Measurements from ENCODE around the gene PIM2.

The PIM2 gene

DNA sequence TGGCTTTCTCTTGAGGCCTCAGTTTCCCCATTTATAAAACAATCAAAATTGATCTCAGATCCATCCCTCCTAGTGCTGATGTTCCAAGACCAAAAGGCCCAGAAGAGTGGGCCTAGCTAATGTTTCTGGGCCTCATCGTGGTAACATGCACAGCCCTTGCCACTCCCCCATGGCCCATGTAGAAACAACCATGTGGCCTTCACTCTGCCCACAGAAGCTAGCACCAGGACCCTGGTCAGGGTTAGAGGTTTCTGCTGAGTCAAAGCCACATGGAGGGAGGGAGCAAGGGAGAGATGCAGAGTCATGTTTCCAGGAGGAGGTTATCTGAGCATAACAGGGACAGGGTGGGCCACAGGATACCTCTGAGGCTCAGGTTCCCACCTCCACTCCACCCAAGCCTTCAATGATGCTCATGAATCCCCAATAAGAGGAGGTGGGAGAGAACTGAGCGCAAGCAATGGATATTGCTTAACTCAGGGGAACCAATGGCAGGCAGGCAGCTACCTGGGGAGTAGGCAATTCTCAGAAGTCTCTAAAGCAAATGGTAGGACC is 21.7 kb upstream of the PIM2 start:
- peak overlapping the region; percentile 83 for H3K4me3 Mint-ChIP-seq
- H3K4me1 Mint-ChIP-seq (ENCODE audit: low read depth) = peaks cover 88% of the 10 kb centered on the region
- H3K9me3 Mint-ChIP-seq = no peaks in the 10 kb centered on the region
- H3K27ac Mint-ChIP-seq = peak overlapping the region; percentile 97
- H3K36me3 Mint-ChIP-seq (ENCODE audit: low read depth) = peaks cover 36% of the 10 kb centered on the region
- H3K27me3 Mint-ChIP-seq = no peaks in the 10 kb centered on the region

GRCh38 chrX:48939524-48940228 is 20.9 kb upstream of the PIM2 start:
- no peaks in the 10 kb centered on the region for H3K27me3 Mint-ChIP-seq
- no peaks in the 10 kb centered on the region for H3K9me3 Mint-ChIP-seq
- H3K4me1 Mint-ChIP-seq (ENCODE audit: low read depth) = peaks cover 96% of the 10 kb centered on the region
- peaks cover 44% of the 10 kb centered on the region for H3K36me3 Mint-ChIP-seq (ENCODE audit: low read depth)
- peak overlapping the region; percentile 97 for H3K27ac Mint-ChIP-seq
- H3K4me3 Mint-ChIP-seq = peak overlapping the region; percentile 83

DNA sequence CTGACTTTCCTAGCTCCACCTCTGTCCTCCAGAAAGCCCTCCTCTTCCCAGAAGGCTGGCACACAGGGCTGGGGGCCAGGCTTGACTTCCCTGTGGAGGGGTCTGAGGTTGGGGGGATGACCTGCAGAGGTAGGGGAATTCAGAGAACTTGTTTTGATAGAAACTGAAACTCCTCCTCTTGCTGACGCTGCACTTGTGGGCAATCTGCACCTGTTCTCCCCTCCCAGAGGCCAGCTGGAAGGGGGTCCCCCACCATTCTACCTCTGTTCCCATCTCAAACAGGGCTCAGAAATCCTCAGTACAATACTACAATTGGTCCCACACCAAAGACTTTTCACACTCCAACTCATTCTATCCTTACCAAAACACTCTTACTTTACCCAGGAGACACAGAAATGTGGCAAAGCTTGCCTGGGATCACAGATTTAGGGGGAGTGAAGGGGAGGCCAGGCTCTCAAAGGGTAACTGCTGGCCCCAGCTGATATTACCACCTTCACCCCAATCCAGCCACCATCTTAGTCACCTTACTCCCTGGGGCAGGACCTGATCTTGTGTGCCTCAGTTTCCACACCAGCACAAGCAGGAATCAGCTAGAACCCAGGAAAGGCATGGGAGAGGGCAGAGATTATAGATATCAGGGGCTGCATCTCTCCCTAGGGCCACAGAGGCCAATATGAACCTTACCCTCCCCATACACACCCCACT is 20.0 kb upstream of the PIM2 start:
- Mint-ChIP-seq H3K4me3 (peak overlapping the region; percentile 83), H3K9me3 (no peaks in the 10 kb centered on the region), H3K36me3 (ENCODE audit: low read depth) (peaks cover 52% of the 10 kb centered on the region), H3K27me3 (no peaks in the 10 kb centered on the region), H3K4me1 (ENCODE audit: low read depth) (peaks cover 98% of the 10 kb centered on the region), H3K27ac (peak overlapping the region; percentile 97)

DNA sequence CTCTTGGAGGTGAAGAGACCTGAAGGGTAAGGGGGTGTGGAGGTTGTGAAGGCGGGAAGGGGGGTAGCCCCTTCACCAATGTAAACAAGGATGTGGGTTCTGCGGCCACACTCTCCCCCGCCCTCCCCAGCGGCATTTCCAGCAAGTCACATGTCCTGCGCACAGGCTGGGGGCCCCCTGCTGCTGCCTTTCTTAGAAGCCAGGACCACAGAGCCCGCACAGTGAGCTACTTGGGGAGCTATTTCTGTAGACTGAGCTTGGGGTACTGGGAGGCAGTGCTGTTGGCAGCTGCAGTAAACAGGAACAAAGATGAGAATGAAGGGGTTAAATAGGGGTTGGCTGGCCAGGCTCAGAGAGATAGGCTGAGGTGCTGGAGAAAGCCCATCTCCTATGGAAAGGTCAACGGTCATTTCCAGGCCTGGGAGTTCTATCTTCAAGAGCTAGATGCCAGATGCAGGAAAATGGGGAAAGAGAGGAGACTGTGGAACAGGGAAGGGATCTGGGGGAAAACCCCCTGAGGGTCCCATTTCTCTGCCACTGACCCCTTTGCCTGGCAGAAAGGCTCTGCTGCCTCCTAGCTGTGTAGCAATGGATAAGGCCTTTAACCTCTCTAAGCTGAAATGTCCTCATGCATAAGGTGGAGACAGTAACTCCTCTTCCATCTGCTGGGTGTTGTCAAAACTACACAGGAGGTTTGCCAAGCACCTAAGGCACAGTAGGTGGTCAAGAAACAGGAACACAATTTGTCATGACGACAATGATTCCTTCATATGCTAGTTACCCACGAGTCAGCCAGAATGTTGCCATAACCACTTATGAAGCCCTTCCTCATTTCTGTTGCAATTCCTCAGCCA is 18.5 kb upstream of the PIM2 start:
- Mint-ChIP-seq H3K27me3 (no peaks in the 10 kb centered on the region), H3K4me3 (peak overlapping the region; percentile 83), H3K27ac (peak overlapping the region; percentile 97), H3K9me3 (no peaks in the 10 kb centered on the region), H3K4me1 (ENCODE audit: low read depth) (peaks cover 90% of the 10 kb centered on the region), H3K36me3 (ENCODE audit: low read depth) (peaks cover 50% of the 10 kb centered on the region)

- Mint-ChIP-seq H3K27ac (peak overlapping the region; percentile 97), H3K36me3 (ENCODE audit: low read depth) (peaks cover 43% of the 10 kb centered on the region), H3K4me1 (ENCODE audit: low read depth) (peaks cover 83% of the 10 kb centered on the region)
Measured at GRCh38 chrX:48936429-48937053, 17.7 kb upstream of the PIM2 start.

DNA sequence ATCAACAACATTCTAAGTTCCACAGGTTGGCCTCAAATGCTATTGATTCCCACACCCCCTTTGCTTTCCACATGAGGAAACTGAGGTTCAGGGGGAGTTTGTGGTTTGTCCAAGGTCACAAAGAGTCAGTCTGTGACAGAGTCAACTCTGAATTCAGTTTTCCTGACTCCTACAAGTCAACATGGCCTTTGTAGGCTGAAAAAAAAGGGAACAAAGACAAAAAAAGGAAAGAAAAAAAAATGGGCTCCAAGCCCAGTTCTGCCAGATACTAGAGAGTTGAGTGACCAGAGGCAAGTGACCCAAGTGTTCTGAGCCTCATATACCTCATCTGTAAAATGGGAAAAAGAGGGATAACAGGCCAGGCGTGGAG is 16.5 kb upstream of the PIM2 start:
- Mint-ChIP-seq H3K4me1 (ENCODE audit: low read depth) (peaks cover 72% of the 10 kb centered on the region), H3K27me3 (no peaks in the 10 kb centered on the region), H3K9me3 (no peaks in the 10 kb centered on the region), H3K4me3 (peak overlapping the region; percentile 73), H3K36me3 (ENCODE audit: low read depth) (peaks cover 43% of the 10 kb centered on the region), H3K27ac (peak overlapping the region; percentile 97)

More at GRCh38 chrX:48936429-48937053, 17.7 kb upstream of the PIM2 start:
- H3K9me3 Mint-ChIP-seq = no peaks in the 10 kb centered on the region
- H3K27me3 Mint-ChIP-seq = no peaks in the 10 kb centered on the region
- H3K4me3 Mint-ChIP-seq = peak overlapping the region; percentile 83

DNA sequence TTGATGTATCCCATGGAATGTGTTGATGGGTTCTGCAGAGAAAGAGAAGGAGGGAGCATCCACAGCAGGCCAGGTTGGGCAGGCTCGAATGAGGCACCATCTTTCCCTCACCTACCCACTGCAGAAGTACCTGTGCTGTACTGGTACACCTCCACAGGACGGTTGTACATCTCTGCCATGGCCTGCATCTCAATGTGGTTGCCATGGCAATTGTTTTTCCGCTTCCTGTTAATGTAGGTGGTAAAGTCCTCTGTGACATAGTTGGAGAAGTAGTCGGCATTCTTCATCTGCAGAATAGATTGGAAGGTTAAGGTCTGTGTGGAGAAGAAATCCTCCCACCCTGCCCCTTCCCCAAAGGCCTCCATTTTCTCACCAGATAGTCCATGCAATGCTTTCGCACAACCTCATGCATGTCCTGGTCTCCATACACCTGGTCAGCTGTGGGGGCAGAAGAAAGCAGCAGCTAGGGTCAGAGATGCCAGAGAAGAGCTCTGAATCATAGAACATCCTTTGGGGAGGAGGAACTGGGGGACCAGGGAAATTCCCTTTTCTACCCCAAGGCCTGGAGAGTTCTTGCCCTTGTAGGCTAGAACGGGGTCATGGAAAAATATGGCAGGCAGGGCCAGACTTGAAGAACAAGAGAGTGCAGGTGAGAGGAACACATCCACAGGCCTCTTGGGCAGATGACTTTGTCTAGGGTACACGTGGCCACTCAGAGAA is 15.9 kb upstream of the PIM2 start:
- peaks cover 42% of the 10 kb centered on the region for H3K36me3 Mint-ChIP-seq (ENCODE audit: low read depth)
- no peaks in the 10 kb centered on the region for H3K27me3 Mint-ChIP-seq
- peak overlapping the region; percentile 73 for H3K4me3 Mint-ChIP-seq
- H3K4me1 Mint-ChIP-seq (ENCODE audit: low read depth) = peaks cover 67% of the 10 kb centered on the region
- H3K9me3 Mint-ChIP-seq = no peaks in the 10 kb centered on the region
- peak overlapping the region; percentile 97 for H3K27ac Mint-ChIP-seq

- Mint-ChIP-seq H3K4me1 (ENCODE audit: low read depth) (peaks cover 57% of the 10 kb centered on the region), H3K27me3 (no peaks in the 10 kb centered on the region), H3K4me3 (peak overlapping the region; percentile 48), H3K36me3 (ENCODE audit: low read depth) (peaks cover 42% of the 10 kb centered on the region), H3K27ac (peak overlapping the region; percentile 97), H3K9me3 (no peaks in the 10 kb centered on the region)
Measured at GRCh38 chrX:48933757-48934156, 14.9 kb upstream of the PIM2 start.

DNA sequence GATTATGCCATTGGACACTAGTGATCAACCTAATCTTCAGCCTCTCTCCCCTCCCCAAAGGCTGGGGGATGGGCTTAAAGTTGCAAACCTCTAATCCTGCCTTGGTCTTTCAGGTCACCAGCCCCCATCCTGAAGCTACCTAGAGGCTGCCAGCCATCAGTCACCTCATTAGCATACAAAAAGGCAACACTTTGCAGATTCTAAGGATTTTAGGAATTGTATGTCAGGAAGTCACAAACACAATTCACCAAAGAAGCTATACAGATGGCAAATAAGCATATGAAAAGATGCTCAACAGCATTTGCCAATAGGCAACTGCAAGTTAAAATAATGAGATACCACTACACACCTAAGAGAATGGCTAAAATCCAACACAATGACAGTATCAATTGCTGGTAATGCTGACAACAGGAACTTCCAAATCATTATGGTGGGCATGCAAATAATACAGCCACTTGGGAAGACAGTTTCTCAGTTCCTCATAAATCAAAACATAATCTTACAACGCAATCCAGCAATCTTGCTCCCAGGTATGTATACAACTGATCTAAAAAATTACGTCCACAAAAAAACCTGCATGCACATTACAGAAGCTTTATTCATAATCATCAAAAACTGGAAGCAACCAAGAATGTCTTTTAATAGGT is 9.0 kb upstream of the PIM2 start:
- peaks cover 36% of the 10 kb centered on the region for H3K36me3 Mint-ChIP-seq (ENCODE audit: low read depth)
- H3K9me3 Mint-ChIP-seq = no peaks in the 10 kb centered on the region
- peaks cover 30% of the 10 kb centered on the region for H3K4me1 Mint-ChIP-seq (ENCODE audit: low read depth)
- H3K27me3 Mint-ChIP-seq = no peaks in the 10 kb centered on the region
- no peak overlapping the region for H3K27ac Mint-ChIP-seq
- H3K4me3 Mint-ChIP-seq = no peak overlapping the region

- H3K4me1 Mint-ChIP-seq (ENCODE audit: low read depth) = peaks cover 33% of the 10 kb centered on the region
- no peaks in the 10 kb centered on the region for H3K27me3 Mint-ChIP-seq
- H3K36me3 Mint-ChIP-seq (ENCODE audit: low read depth) = peaks cover 36% of the 10 kb centered on the region
- no peak overlapping the region for H3K4me3 Mint-ChIP-seq
- no peak overlapping the region for H3K27ac Mint-ChIP-seq
- no peaks in the 10 kb centered on the region for H3K9me3 Mint-ChIP-seq
Measured at GRCh38 chrX:48927123-48927522, 8.3 kb upstream of the PIM2 start.

GRCh38 chrX:48924270-48924669 is 5.4 kb upstream of the PIM2 start:
- Mint-ChIP-seq H3K36me3 (ENCODE audit: low read depth) (peaks cover 33% of the 10 kb centered on the region), H3K9me3 (no peaks in the 10 kb centered on the region), H3K27ac (peak overlapping the region; percentile 63), H3K4me1 (ENCODE audit: low read depth) (peaks cover 61% of the 10 kb centered on the region), H3K27me3 (no peaks in the 10 kb centered on the region), H3K4me3 (peak overlapping the region; percentile 4)

DNA sequence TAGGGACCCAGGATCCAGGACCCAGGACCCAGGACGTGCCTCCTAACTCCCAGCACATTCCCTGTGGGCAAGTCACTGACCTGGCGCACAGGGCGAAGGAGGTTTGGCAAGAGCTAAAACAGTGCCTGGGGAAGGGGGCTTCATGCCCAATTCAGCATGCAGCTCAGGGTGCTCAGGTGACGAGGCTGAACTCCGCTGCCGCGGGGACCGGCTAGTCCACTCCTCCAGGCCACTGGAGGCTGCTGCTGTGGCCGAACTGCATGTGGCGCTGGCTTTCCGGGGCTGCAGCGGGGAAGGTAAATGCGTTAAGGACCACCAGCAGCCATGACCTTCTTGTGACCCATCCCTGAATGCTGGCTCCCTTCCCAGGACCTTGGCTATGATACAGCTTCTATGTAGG is 4.9 kb upstream of the PIM2 start:
- H3K27me3 Mint-ChIP-seq = no peaks in the 10 kb centered on the region
- peaks cover 63% of the 10 kb centered on the region for H3K4me1 Mint-ChIP-seq (ENCODE audit: low read depth)
- peaks cover 33% of the 10 kb centered on the region for H3K36me3 Mint-ChIP-seq (ENCODE audit: low read depth)
- no peak overlapping the region for H3K4me3 Mint-ChIP-seq
- H3K27ac Mint-ChIP-seq = peak overlapping the region; percentile 63
- no peaks in the 10 kb centered on the region for H3K9me3 Mint-ChIP-seq

- no peaks in the 10 kb centered on the region for H3K27me3 Mint-ChIP-seq
- peak overlapping the region; percentile 96 for H3K27ac Mint-ChIP-seq
- peaks cover 65% of the 10 kb centered on the region for H3K4me1 Mint-ChIP-seq (ENCODE audit: low read depth)
- peaks cover 52% of the 10 kb centered on the region for H3K36me3 Mint-ChIP-seq (ENCODE audit: low read depth)
- H3K4me3 Mint-ChIP-seq = peak overlapping the region; percentile 96
- no peaks in the 10 kb centered on the region for H3K9me3 Mint-ChIP-seq
Measured at GRCh38 chrX:48920718-48921104, 1.9 kb upstream of the PIM2 start.
